HG02678 (cell line): ENCODE data around the gene LY9.

ENCODE experiments used
- ATAC-seq: cut with Tn5 transposase; IDR thresholded peaks from one replicate; pipeline ENCODE4 v1.9.1; 2021; ENCODE audit warnings: mild to moderate bottlenecking, moderate library complexity; ENCODE audit not compliant: unreplicated experiment

The LY9 gene

GRCh38 chr1:160801836-160802580, 6.0 kb downstream of the LY9 start:
- ATAC-seq, result no peak

GRCh38 chr1:160806109-160806665, 10.2 kb downstream of the LY9 start:
- ATAC-seq, result no peak

GRCh38 chr1:160806784-160807183, 10.8 kb downstream of the LY9 start:
- no peak for ATAC-seq

- no peak for ATAC-seq
Observed at GRCh38 chr1:160807247-160807646, 11.3 kb downstream of the LY9 start.

- ATAC-seq, result no peak
Observed at GRCh38 chr1:160807738-160808137, 11.8 kb downstream of the LY9 start.

- no peak for ATAC-seq
Observed at GRCh38 chr1:160808289-160808688, 12.3 kb downstream of the LY9 start.

GRCh38 chr1:160810486-160810885, 14.5 kb downstream of the LY9 start:
- ATAC-seq, result no peak

GRCh38 chr1:160811147-160811546, 15.2 kb downstream of the LY9 start:
- ATAC-seq, result no peak

GRCh38 chr1:160813215-160813614, 17.2 kb downstream of the LY9 start:
- no peak for ATAC-seq

- ATAC-seq, result no peak
Observed at GRCh38 chr1:160814316-160814715, 18.3 kb downstream of the LY9 start.

- no peak for ATAC-seq
Observed at GRCh38 chr1:160814856-160815255, 18.9 kb downstream of the LY9 start.

GRCh38 chr1:160818207-160818937, 22.4 kb downstream of the LY9 start:
- no peak for ATAC-seq

- no peak for ATAC-seq
Observed at GRCh38 chr1:160819186-160819585, 23.2 kb downstream of the LY9 start.

GRCh38 chr1:160821627-160822026, 25.7 kb downstream of the LY9 start:
- ATAC-seq, result no peak

- ATAC-seq, result no peak
Observed at GRCh38 chr1:160823296-160823695, 27.3 kb downstream of the LY9 start.

GRCh38 chr1:160826546-160826945, 30.6 kb downstream of the LY9 start:
- ATAC-seq, result no peak

- no peak for ATAC-seq
Observed at GRCh38 chr1:160827418-160827817, 31.4 kb downstream of the LY9 start.

GRCh38 chr1:160829766-160830165, 33.8 kb downstream of the LY9 start:
- no peak for ATAC-seq

- ATAC-seq, result peak; percentile 42
Observed at GRCh38 chr1:160830321-160831153, 34.6 kb downstream of the LY9 start.

- ATAC-seq, result no peak
Observed at GRCh38 chr1:160834945-160835565, 39.1 kb downstream of the LY9 start.

GRCh38 chr1:160835751-160836150, 39.8 kb downstream of the LY9 start:
- ATAC-seq, result no peak
